HG03460 (cell line): ENCODE measurements around the gene POLR1A.
"Not testable (repeated sequence)": the region's sequence is repeated elsewhere in the genome, so short reads cannot be mapped to it uniquely, and the experiment has no call there.

ENCODE experiments used
- ATAC-seq: cut with Tn5 transposase; IDR thresholded peaks from one replicate; pipeline ENCODE4 v1.9.1; 2021; ENCODE audit not compliant: unreplicated experiment

POLR1A gene

DNA sequence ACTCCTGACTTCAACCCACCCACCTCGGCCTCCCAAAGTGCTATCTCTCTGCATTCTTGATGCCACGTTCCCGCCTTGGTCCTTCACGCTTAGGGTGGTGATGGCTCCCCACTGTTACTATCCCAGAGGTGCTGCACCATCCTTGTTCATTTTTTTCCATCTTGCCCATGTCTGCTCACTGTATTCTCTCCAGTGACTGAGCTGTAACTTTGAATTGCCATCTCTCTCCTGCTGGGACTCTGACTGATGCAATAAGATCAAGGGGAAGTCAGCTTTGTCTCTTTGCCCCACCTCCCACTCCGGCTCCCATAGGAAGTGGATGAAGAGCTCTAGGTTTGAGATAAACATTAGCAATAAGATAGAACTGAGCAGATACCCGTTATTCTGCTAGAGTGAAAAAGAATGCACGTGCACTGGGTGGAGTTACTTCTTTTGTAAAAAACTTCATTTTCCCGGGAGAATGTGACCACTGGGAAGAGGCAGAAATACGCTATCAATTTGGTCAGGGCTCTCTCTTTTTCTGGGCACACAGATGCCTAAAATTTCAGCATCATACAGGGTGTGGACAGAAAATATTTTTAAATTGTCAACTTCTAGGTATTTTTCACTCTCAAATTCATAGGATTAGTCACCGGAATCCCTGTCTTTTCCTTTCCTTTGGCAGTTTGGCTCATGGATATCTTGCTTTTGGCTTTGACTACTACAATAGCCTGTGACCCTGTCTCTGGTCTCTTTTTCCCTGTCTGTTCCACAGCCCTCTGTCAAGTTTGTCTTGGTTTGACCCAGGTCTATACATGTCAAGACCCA lies 105.4 kb downstream of the POLR1A start:
- no peak for ATAC-seq

- ATAC-seq: peak; percentile 79
Measured at GRCh38 chr2:85999061-85999831, 106.4 kb downstream of the POLR1A start.

DNA sequence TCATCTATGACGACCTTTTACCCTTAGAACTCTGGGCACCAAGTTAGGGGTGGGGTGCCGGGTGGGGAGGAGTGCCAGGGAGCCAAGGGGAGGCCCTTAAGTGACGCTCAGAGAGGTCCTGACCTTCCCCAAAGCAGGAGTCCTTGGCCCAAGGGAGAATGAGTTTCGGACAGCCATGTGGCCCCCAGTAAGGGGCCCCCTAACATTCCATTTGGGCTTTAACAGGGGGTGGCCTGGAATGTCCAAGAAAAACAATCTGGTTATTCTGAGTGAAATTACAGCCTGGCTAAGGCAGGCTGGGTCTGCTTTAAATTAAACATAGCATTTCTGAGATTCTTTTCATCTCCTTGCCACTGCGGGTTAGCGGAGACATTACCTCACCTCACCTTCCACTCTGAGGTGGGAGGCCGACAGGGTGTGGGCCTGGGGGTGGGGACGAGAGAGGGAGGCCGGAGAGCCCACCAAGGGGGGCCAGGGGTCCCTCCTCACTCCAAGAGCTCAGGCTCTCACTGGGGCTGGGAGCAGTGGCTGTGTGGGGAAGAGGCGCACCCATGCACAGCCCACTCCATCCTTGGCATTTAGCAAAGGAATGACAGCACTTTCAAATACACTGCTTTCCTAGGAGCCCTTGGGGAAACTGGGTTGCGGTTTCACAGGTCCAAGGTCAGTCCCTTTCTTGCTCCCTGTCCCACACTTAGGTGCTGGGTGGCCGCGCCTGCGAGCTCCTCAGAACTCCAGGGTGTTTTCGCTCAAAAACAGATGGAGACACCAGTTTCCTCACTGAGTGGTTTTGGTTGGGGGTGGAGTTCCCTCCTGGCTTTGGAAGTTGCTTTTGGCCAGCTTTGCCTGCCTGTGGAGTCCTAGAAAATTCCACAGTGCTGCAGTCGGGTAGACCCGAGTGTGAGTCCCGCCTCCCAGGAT lies 107.4 kb downstream of the POLR1A start:
- no peak for ATAC-seq

DNA sequence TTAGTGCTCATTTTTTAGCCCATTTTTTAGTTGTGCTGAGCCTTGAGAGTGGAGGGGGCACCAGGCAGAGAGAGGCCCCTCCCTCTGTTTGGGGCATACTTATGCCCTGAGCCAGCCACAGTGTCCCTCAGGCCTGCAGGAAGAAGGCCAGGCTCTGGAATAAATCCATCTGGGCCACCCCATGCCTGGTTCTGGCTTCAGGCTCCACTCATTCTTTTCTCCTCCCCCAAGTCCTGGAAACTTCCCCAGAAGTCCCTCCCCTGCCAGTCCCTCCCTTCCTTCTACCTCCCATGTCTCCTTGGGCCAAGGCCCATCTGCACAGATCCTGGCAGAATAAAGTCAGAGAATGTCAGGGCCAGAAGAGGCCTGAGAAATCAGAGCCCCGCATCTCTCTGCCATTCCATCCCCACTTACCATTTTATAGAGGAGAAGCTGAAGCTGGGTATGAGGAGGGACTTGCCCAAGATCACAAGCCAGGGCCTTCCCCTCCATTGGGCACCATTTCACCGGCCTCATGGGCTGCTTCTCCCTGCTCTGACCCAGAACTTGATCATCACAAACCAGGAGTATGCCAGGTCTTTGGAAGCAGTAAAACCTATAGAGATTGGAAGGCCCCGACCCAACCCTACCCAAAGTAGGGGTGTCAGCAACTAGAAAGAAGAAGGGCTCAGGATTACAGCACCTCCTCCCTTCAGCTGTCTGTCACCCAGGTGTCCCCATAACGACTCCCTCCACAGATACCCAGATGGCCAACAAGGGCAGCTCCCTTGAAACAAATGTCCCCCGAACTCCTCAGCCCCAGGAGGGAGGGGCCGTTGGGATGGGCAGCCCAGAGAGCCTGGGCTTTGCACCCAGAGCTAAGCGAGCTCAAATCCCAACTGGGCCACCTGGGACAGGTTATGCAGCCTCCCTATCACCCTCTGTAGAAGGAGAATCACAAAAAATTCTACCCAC lies 108.4 kb downstream of the POLR1A start:
- ATAC-seq: no peak

GRCh38 chr2:85996591-85996990 lies 109.1 kb downstream of the POLR1A start:
- ATAC-seq: no peak

DNA sequence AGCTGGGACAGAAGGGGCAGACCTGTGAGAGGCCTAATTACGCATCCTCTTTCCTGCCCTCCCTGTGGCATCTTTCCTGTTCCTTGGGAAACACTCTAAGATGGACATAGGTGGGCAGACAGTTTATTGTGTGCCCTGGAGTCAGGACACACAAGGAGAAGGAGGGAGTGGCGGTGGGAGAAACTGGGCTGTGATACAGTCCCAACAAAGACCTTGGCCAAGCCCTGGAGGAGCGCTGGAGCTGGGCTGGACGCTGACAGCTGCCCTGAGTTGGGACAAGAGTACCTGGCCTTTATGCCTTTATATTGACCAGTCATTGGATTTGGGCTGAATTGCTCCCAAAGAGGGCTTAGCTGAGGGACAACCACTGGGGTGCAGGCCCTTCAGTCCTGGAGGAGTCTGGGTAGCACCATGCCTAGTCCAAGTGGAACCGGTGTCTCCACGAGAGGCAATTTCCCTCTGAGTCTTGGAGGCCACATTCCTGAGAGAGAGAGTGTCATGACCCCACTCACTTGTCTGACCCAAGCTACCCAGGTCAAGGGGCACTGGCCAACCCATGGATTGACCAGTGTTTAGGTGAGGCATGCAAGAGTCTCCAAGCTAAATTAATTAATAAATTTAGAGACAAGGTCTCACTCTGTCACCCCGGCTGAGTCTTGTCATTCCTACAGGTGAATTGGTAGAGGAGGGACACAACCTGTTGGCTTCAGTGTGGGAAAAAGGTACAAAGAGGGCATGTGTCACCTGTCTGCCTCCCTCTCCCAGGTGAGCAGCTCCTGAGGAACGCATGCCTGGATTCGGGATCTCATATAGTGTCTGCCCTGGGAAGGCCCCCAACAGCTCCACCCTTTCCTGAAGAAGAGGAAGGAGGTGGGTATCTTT lies 109.8 kb downstream of the POLR1A start:
- ATAC-seq: no peak

GRCh38 chr2:85994897-85995647 lies 110.6 kb downstream of the POLR1A start:
- no peak for ATAC-seq

DNA sequence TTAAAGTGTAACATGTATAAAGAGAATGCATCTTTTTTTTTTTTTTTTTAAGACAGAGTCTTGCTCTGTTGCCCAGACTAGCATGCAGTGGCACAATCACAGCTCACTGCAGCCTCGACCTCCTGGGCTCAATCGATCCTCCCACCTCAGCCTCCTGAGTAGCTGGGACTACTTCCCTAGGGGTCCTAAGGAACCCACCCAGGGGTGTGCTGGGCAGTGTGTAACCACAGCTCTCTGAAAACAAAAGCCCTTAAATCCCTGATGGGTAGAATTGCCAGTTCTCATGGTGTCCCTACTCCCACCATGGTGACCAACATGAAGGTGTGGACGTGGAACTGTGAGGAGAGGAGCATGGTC lies 111.3 kb downstream of the POLR1A start:
- peak; percentile 6 for ATAC-seq

DNA sequence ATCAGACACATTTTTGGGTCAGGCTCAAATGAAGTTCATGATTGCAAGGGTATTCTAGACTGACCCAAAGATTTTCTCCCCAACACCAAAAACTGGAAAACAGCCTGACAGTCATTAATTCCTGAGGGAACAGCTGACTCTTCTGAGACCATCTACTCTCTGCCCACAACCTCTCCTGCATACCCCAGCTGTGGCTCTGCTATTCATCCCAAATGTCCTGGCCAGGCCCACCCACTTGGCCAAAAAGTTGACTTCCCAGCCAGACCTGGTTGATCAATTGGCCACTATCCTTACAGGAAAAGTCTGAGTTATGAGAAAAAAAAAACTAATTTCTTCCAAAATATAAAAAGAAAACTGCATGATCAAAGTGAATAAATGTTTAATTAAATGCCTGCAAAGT lies 113.1 kb downstream of the POLR1A start:
- no peak for ATAC-seq

- not testable (repeated sequence) for ATAC-seq
Measured at GRCh38 chr2:85992053-85992452, 113.6 kb downstream of the POLR1A start.

DNA sequence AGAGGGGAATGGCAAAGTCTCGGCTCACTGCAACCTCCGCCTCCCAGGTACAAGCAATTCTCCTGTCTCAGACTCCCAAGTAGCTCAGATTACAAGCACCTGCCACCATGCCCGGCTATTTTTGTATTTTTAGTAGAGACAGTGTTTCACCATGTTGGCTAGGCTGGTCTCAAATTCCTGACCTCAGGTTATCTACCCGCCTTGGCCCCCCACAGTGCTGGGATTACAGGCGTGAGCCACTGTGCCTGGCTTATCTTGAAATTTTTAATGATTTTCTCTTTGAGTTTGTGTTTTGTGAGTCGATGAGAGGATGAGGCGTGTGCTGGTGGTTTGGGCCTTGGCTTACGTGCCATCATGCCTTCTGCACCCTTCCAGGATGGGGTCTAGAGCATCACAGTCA lies 115.6 kb downstream of the POLR1A start:
- no peak for ATAC-seq

GRCh38 chr2:85989288-85989865 lies 116.3 kb downstream of the POLR1A start:
- ATAC-seq: no peak

- ATAC-seq: no peak
Measured at GRCh38 chr2:85988914-85989270, 116.8 kb downstream of the POLR1A start.

- ATAC-seq: no peak
Measured at GRCh38 chr2:85988175-85988913, 117.3 kb downstream of the POLR1A start.

DNA sequence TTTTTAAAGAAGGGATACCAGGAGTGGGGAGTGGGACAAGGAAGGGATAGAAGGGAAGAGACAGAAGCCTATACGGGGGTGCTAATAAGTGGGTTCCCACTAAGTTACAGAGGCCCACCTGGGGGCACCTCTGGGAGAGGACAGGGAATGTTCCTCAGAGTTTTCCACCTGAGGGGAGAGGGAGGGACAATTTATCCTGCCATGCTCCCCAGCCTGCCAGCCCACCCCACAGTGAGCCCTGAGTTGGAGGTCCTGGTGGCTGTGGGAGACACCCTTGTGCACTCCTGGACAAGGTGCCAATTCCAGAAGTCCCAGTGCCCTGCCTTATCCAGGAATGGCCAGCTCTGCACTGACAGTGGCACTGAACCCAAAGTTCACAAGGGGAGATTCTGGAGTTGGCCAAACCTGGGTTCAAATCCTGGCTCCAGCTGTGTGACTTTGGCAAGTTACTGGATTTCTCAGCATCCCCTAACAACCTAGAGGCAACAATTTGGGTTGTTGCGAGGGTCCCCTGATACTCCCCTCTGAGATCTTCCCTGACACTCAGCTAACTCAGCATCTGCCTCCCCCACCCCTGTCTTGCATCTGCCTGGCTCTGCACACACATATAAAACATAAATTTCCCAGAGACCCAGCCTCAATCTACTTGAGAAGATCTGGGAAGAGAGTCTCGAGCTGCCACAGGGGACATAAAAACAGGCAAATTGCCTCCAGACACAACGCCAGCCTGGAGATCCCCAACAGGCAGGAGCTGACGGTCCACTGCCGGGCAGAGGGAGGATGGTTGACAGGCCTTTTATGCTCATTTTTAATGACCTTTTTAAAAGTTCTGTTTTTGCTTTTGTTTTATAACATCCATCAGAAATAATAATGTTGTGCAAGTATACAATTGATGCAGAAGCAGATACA lies 118.2 kb downstream of the POLR1A start:
- no peak for ATAC-seq

- ATAC-seq: no peak
Measured at GRCh38 chr2:85986121-85986520, 119.6 kb downstream of the POLR1A start.

DNA sequence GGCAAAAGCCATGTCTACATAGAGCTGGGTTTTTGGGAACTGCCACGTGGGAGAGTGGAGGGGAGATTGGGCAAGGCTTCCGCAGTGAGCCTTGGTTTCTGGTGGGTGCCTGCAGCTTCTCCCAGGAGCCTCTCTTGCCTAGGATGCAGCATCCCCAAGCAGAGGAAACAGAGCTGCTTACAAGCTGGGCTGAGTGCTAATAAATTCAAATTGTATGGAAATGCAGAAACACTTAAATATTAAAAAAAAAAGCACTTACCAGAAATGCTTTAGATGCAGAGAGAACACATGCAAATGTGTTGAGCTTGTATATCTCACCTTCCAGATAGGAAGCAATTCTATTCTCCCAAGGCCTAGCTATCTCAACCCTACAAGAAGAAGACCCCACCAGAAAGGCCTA lies 120.9 kb downstream of the POLR1A start:
- no peak for ATAC-seq
